Measurements from ENCODE around the gene SLC30A2.

Gene SLC30A2

DNA sequence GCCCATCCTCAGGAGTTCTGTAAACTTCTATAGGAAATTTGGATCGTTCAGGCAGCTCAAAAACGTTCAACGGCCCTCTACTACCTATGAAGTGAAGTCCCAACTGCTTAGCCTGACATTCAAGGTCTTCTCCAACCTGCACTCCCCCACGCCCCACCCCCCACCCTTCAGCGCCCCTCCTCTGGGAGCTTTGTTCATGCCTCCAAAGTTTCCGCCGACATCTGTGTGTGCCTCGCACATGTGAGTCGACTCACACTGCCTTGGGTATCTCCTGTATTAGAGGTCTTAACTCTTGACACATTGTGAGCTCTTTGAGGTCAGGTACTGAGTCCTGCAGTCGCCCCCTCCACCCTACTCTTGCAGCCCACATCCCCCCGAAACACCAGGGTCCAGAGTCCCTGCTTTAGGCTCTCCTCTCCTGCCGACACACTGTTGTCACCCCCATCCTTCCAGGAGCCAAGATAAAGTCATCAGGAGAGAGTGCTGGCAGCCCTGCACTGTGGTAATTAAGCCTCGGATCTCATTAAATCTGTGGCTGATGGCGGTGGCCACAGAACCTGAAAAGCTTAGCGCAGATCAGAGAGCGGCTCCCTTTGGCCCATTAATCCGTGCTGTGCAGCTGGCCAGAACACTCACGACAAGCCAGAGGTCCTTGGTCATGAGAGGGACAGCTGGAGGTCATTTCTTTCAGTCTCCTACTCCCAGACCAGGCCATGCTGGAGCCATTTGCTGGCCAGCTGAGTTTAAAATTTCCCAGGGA is 46.7 kb downstream of the SLC30A2 start:
- no peak for DNase-seq

DNA sequence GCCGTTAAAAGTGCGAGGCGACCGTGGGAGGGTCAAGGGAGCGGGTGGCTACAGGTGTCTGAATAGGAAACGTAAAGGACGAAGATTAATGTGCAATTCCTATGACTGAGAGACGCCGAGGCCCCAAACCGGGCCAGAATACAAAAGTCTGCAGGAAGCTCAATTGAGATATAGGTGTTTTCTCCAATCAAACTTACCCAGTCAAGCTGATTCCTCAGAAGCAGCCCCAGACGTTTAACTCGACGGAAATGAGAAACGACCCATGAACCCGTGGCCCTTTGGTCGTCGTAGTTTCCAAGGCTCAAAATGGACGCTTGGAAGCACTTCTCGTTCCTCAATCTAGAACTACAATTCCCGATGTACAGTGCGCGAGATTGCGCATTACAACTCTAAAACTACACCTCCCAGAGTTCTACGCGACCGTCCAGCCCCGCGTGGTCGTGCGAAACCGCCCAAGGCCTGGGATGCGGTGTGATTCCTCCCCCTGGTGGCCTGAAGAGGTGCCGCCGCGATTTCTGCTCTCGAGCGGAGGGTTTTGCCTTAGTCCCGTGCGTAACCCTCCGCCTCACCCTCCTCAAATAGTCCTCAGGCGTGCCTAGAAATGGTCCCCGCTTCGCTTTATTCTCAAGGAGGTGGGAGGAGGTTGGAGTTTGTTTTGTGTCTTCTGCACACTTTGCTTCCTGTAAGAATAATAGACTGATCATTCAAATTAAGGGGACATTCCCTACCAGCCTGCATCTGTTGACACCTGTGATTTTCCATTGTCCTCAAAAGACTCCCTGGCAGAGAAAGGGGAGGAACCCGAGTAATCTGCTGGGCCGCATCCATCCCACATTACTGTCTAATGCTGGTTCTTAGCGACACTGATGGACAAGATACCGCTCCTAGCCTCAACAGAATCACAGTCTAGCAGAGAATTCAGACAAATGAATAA is 47.8 kb downstream of the SLC30A2 start, which contains the start of gene PAFAH2:
TSS of gene PAFAH2 (minus strand) at position 236 of the 934 bp plus-strand sequence. CDS start 7,247 bp downstream, outside the sequence.
- peak; percentile 58 to 99 (median 94) for DNase-seq

GRCh38 chr1:25996966-25997827 is 48.7 kb downstream of the SLC30A2 start:
- peak in 4 of 51 donors; percentile 40 to 59 (median 47) for DNase-seq

DNA sequence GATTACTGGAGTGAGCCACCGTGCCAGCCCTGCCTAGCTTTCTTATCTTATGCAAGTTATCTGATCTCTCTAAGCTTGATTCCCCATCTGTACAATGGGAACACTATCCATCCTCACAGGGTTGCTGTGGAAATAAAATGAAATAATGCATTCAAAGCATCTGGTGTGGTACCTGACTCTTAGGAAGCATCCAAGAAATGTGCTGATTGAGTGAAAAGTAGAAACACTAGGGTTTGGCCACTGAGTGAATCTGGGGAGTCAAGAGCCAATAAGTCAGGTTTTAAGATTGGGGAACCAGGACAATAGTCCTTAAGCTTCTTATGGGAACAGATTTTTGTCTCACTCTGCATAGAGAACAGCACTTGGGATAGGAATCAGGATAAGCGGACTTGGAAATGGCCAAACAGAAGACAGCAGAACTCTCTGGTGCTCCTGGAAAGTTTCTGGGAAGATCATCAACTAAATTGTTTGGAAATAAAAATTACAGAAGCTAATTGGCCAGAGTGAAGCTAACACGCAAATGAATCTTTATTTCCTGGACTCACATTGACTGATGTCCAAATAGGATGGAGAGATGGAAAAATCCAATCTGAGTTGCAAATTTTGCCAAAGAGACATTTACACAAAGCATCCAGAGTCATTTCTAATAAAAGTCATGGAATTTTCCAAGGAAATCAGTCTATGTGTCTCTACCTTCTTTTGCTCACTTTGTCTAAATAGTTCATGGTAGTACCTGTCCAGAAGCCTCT is 51.3 kb downstream of the SLC30A2 start:
- no peak for DNase-seq

DNA sequence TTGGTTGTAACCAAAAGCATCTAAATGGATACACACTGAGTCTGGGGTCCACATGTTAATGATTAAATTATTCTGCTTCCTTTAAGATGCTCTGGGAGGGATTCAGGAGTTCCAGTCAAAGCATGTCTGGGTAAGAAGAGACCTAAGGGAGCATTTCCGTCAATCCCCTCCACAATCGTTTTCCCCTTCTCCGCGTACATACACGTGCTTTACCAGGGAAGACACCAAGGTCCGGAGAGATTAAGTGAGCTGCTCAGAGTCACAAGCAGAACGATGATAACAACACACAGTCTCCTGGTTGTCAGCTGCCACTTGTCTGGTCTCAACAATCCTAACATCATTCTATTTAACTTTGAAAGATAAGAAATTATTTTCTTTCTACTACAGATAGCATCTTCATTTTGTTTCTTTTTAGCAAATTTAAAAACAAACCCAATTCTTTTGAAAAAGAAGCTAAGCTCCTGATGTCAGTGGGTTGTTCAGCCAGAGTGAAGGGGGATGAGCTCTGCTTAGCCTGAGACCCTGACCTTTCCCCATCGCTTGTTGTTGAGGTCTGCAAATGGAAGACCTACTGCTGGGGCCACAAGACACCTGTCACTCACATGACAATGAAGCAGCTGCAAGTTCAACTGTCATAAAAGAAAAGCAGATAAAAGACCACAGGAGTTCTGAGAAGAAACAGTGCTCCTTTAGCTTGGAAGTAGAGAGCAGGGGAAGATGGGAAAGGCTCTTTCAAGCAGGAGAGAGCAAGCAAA is 52.5 kb downstream of the SLC30A2 start:
- no peak for DNase-seq

GRCh38 chr1:25992689-25993171 is 53.2 kb downstream of the SLC30A2 start:
- DNase-seq, result no peak

DNA sequence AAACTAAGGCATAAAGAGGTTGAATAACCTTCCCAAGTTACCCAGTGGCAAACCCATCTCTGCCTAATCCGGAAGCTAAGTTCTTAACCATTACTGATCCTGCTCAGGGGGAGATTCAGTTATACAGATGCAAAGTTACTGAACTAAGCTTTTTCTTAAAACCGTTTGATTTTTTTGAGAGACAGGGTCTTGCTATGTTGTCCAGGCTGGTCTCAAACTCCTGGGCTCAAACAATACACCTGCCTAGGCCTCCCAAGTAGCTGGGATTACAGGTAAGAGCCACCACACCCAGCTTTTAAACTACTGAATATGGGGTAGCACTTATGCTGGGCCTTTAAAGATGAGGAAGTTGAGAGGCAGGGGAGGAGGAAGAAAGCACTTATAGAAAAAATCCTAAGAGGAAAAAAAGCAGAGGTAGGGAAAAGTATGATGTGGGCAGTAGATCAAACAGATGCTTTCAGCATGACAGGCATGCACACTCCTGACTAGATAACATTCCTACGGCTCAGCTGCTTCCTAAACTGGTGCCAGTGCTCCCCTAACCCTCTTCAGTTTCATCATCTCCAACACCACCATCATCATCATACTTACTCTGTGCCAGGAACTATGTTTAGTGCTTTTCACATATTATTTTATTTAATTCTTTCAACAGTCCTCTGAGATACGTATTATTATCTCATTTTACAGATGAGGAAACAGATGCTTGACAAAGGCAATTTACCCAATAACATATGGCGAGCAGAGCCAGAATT is 53.8 kb downstream of the SLC30A2 start:
- no peak for DNase-seq

DNA sequence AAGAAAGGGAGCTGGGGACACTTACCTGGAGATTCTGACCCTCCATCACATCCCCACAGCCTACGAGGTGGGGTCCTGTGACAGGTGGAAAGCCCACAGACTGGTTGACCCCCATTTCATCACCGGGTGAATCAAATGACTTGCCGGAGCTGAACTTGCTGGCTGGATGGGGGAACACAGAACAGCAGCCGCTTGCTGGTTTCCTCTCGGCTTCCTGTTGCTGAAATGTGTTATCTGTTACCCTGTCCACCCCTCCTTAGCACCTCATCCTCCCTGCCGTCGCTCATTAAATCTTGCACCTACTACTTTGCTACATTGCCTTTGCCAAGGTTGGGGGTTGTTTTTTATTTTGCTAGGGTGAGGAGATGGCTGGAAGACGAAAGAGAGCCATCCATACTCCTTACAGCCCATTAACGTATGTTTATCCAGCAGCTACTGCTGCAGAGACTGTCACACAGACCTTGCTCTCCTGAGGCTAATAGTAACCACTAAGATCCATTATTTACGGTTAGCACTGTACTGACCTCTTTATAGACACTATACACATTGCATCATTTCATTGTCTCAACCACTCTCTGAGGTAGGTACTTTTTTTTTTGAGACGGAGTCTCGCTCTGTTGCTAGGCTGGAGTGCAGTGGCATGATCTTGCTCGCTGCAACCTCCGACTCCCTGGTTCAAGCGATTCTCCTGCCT is 55.1 kb downstream of the SLC30A2 start:
- no peak for DNase-seq

DNA sequence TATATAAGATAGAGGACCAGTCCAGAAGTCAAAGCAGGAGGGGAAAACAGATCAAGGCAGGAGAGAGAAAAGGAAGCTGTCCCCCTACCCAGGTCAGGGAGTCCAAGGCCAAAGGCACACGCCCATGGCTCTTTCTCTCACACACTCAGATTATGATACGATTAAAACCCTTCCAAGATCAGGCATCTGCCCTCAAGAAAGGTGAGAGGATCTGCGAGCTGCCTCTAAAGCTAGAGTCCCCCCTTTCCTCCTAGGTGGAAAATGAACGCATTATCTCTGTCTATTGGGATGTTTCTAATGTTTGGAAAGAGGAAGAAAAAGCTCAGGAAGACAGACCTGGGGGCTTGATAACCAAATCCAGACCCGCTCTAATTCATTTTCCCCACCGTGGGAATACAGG is 55.7 kb downstream of the SLC30A2 start:
- DNase-seq, result no peak

DNA sequence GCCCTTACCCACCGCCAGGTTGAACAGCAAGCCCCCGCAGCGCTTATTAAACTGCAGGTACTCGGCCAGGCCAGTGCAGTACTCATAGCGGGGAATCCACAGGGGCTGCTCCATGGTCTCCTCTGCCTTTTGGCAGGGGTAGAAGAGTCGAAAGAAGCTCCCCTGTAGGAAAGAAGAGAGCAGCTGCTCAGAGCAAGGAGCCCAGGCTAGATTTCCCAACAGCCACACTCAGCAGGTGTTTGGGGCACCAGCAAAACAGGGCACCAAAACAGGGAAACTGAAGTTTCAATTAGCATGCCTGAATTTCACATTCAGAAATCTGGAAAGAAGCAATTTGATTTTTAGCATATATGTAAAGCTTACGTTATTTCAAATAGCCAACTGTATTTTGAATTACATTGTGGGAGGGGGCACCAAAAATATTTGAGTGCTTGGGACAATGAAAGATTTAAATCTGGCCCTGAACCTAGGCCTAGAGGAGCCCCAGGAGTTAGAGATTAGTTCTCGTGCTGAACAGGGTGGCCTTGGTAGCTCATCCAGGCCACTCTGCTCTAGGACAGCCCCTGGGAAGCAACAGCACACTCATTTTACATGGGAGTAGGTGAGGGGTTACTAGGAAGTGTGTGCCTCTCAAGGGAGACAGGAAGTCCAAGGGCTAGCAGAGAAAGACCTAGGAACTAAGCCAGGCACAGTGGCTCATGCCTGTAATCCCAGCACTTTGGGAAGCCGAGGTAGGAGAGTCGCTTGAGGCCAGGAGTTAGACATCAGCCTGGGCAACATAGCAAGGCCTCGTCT is 56.3 kb downstream of the SLC30A2 start:
- DNase-seq, result no peak

DNA sequence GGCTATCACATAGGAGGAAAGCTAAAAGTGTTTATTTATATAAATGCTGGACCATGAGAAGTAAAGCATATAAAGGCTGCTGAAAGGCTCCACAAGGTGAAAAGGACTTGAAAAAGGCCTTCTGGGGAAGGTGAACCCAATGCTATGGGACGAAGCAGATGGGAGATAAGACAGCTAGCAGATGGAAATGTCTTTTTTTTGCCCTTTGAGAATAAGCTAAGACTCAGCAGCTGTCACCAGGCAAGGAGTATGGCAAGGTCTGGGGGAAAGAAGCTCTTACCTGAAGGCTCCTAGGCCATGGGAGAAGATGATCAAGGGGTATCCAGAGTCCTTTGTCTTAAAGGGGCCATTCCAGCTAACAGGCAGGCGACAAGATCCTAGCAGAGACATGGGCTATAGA is 58.0 kb downstream of the SLC30A2 start:
- DNase-seq, result no peak

Measured in hypothalamus (tissue), 51 donors.